DOHH2 (cell line): Measurements from ENCODE around the gene SYNPO2L.
A peak's percentile ranks its signal among the peaks of the same experiment; 100 is the strongest.

Source experiments
- H3F3A ChIP-seq: fragments of 200-600 bp; sonication (generic), shearing (Covaris generic); 2 replicates; pipeline ENCODE4 v1.6.0; 2016; ENCODE audit warnings: antibody characterized with exemption, mild to moderate bottlenecking; ENCODE audit not compliant: control insufficient read depth, insufficient read depth
- H3K27ac ChIP-seq: fragments of 200-600 bp; sonication (generic); 2 replicates; pipeline ENCODE4 v1.5.1; 2014; ENCODE audit warnings: low read depth, mild to moderate bottlenecking, low read length, moderate library complexity
- H3K27me3 ChIP-seq: fragments of 200-600 bp; sonication (generic); 2 replicates; pipeline ENCODE4 v1.6.1; 2014; ENCODE audit warnings: mild to moderate bottlenecking, low read length, mixed read lengths; ENCODE audit not compliant: control insufficient read depth
- H3K36me3 ChIP-seq: fragments of 200-600 bp; sonication (generic); 2 replicates; pipeline ENCODE4 v1.6.1; 2014; ENCODE audit warnings: mild to moderate bottlenecking, low read length, moderate library complexity, mixed read lengths; ENCODE audit not compliant: control insufficient read depth
- H3K4me1 ChIP-seq: fragments of 200-600 bp; sonication (generic); 2 replicates; pipeline ENCODE4 v1.6.1; 2014; ENCODE audit warnings: mild to moderate bottlenecking, low read length, mixed read lengths; ENCODE audit not compliant: control insufficient read depth
- H3K4me2 ChIP-seq: fragments of 200-600 bp; sonication (generic); 2 replicates; pipeline ENCODE4 v1.6.0; 2014; ENCODE audit warnings: mild to moderate bottlenecking, low read length, moderate library complexity
- H3K4me3 ChIP-seq: fragments of 200-600 bp; sonication (generic); 2 replicates; pipeline ENCODE4 v1.5.1; 2014; ENCODE audit warnings: mild to moderate bottlenecking, low read length, mixed read lengths
- H3K79me2 ChIP-seq: fragments of 200-600 bp; sonication (generic); 2 replicates; pipeline ENCODE4 v1.6.1; 2014; ENCODE audit warnings: mild to moderate bottlenecking, low read length, mixed read lengths; ENCODE audit not compliant: control insufficient read depth
- H3K9me2 ChIP-seq: fragments of 200-600 bp; sonication (generic); replicated peaks from 2 replicates; pipeline ENCODE4 v1.6.1; 2014; ENCODE audit warnings: mild to moderate bottlenecking, low read length, mixed read lengths; ENCODE audit not compliant: control insufficient read depth
- H3K9me3 ChIP-seq: fragments of 200-600 bp; sonication (generic); 2 replicates; pipeline ENCODE4 v1.6.1; 2014; ENCODE audit warnings: antibody characterized with exemption, low read length, mixed read lengths; ENCODE audit not compliant: control insufficient read depth, insufficient read depth
- H4K20me1 ChIP-seq: fragments of 200-600 bp; sonication (generic); 2 replicates; pipeline ENCODE4 v1.6.0; 2014; ENCODE audit warnings: low read depth, mild to moderate bottlenecking, antibody characterized with exemption, low read length, moderate library complexity; ENCODE audit not compliant: control insufficient read depth, insufficient read depth
- CTCF ChIP-seq: fragments of 200-600 bp; sonication (generic); IDR thresholded peaks from one replicate; pipeline ENCODE4 v1.5.1; 2014; ENCODE audit warnings: antibody characterized with exemption, mild to moderate bottlenecking, low read depth, low read length; ENCODE audit not compliant: poor library complexity, severe bottlenecking
- EZH2phosphoT487 ChIP-seq: fragments of 200-600 bp; sonication (generic); IDR thresholded peaks from 2 replicates; pipeline ENCODE4 v1.6.1; 2017; ENCODE audit warnings: borderline replicate concordance, mild to moderate bottlenecking, antibody characterized with exemption, low read length, moderate library complexity, mixed read lengths

Gene SYNPO2L

GRCh38 chr10:73643362-73643761, 12.5 kb downstream of the SYNPO2L start:
- Histone ChIP-seq H3K9me2 (no peaks in the 10 kb centered on the region), H3K36me3 (no peaks in the 10 kb centered on the region), H3K4me1 (peaks cover 22% of the 10 kb centered on the region)

GRCh38 chr10:73641328-73642060, 14.3 kb downstream of the SYNPO2L start, which contains the start of gene MYOZ1:
TSS of gene MYOZ1 (minus strand) at chr10:73641474. CDS start at chr10:73640017, 1,457 bp downstream.
- Histone ChIP-seq H3K27me3 (peaks cover 6% of the 10 kb centered on the region; the same call in 1 of the 2 replicates), H3K9me2 (no peaks in the 10 kb centered on the region), H3K79me2 (no peaks in the 10 kb centered on the region), H3K36me3 (no peaks in the 10 kb centered on the region), H3F3A (no peaks in the 10 kb centered on the region), H3K4me2 (no peak within 1 kb of the TSS), H3K4me3 (no peak within 1 kb of the TSS), H3K9me3 (no peaks in the 10 kb centered on the region), H3K27ac (no peak within 1 kb of the TSS), H3K4me1 (peaks cover 14% of the 10 kb centered on the region), H4K20me1 (no peaks in the 10 kb centered on the region)
- TF ChIP-seq CTCF (no peak), EZH2phosphoT487 (no peak)

More at GRCh38 chr10:73643362-73643761, 12.5 kb downstream of the SYNPO2L start:
- no peak overlapping the region for H3K27ac ChIP-seq
- peaks cover 6% of the 10 kb centered on the region; the same call in 1 of the 2 replicates for H3K27me3 ChIP-seq
- no peaks in the 10 kb centered on the region for H3K79me2 ChIP-seq
- TF ChIP-seq CTCF (no peak), EZH2phosphoT487 (no peak)
- H3K9me3 ChIP-seq, result no peaks in the 10 kb centered on the region
- no peak overlapping the region for H3K4me3 ChIP-seq
- peak overlapping the region; percentile 38; the same call in 1 of the 2 replicates for H3K4me2 ChIP-seq
- no peaks in the 10 kb centered on the region for H3F3A ChIP-seq
- no peaks in the 10 kb centered on the region for H4K20me1 ChIP-seq

DNA sequence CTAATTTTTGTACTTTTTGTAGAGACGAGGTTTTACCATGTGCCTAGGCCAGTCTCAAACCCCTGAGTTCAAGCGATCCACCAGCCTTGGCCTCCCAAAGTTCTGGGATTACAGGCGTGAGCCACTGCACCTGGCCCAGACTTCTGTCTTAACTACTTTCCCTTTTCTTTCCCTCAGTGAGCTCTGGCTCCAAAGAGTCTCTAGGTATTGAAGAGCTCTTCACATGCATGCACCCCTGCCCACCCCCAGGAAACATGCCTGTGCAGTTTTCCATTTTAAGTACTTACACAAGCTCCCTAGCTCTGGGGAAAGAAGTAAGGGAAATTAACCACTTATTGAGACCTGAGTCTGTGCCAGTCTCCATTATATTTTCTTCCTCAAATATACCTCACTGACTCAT, 16.5 kb downstream of the SYNPO2L start:
- Histone ChIP-seq H3K27me3 (peaks cover 9% of the 10 kb centered on the region; the same call in 1 of the 2 replicates), H3K9me2 (no peaks in the 10 kb centered on the region), H3K4me3 (no peak overlapping the region), H3K4me2 (no peak overlapping the region), H3K9me3 (no peaks in the 10 kb centered on the region), H4K20me1 (no peaks in the 10 kb centered on the region), H3F3A (no peaks in the 10 kb centered on the region), H3K4me1 (peaks cover 14% of the 10 kb centered on the region), H3K79me2 (no peaks in the 10 kb centered on the region), H3K27ac (no peak overlapping the region), H3K36me3 (no peaks in the 10 kb centered on the region)
- TF ChIP-seq CTCF (no peak), EZH2phosphoT487 (no peak)
